NCI-H345 (cell line): ENCODE measurements around the gene TIE1.
"Not testable (repeated sequence)": the region's sequence is repeated elsewhere in the genome, so short reads cannot be mapped to it uniquely, and the experiment has no call there.

Experiments used
- DNase-seq: peaks from one replicate; lab custom pipeline; 2025; lab: John Stamatoyannopoulos, UW

The TIE1 gene

DNA sequence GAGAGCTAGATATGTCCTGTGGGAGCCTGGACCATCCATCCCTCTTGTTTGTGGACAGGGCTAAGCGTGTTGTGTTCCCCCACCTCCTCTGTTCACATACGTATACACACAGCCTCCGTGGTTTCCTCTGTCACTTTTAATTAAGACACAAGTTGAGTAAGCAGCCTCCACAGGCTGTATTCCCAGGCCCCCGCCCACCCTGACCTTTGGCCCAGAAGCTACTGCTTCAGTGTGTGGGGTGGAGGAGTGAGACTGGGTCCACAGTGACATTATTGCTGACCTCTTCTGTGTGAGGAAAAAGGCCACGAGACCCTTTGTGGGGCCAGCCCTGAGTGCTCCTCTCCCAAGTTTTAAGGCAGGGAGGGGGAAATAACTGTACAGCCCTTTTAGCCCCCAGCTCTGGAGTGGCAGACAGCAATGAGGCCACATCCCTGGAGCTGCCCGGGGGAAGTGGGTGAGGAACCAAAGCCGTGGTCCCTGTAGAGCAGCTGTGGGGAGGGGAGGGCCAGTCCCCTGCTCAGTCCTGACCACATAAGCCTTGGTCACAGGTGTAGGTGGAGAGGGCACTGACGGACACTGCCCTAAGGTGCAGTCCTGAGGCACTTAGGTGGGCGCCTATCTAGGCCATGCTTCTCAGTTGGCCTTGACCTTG, 62.6 kb downstream of the TIE1 start:
- no peak for DNase-seq

DNA sequence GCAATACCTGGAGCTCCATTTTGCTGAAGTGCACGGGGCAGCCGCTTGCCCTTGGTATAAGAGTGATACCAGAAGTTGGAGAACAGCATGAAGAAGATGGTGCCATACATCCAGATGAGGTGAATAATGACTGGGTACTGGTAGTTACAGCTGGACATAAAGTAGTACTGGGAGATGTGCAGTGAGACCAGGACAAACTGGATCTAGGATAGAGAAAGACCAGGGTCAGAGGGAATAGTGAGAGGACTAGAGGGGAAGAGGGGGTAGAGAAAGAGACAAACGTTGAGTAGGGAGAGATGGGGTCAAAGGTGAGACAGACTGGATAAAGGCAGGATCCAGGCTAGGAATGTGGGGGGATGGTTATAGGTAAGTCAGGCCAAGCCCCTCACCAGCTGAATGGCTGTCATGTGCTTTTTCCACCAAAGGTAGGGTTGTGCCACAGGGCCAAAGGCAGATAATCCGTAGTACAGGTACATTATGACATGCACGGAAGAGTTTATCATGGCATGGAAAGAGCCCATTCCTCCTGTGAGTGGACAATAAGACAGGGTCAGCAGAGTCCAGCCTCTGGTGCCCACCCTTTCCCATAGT, 63.2 kb downstream of the TIE1 start:
- DNase-seq: no peak

- no peak for DNase-seq
Measured at GRCh38 chr1:43365678-43366077, 64.9 kb downstream of the TIE1 start.

- no peak for DNase-seq
Measured at GRCh38 chr1:43366179-43366578, 65.4 kb downstream of the TIE1 start.

DNA sequence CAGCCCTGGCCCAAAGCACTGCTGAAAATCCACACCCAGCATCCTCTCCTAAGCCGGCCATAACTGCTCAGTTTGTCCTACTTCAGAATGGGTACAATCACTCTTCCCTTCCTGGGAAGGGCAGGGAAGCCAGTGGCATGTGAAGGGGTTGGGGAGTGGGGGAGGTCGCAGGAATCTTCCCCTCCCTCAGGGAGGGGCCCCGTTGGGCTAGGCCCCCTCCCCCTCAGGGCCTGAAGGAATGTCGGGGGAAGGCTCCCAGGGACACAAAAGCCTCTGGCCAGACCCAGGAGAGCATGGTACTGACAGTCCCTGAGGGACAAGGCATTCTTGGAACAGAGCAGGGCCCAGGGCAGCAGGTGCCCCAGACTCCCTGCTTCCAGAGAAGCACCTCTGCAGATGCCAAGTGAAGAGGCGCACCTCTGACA, 65.8 kb downstream of the TIE1 start:
- DNase-seq: no peak

GRCh38 chr1:43367026-43367903, 66.5 kb downstream of the TIE1 start:
- no peak for DNase-seq

DNA sequence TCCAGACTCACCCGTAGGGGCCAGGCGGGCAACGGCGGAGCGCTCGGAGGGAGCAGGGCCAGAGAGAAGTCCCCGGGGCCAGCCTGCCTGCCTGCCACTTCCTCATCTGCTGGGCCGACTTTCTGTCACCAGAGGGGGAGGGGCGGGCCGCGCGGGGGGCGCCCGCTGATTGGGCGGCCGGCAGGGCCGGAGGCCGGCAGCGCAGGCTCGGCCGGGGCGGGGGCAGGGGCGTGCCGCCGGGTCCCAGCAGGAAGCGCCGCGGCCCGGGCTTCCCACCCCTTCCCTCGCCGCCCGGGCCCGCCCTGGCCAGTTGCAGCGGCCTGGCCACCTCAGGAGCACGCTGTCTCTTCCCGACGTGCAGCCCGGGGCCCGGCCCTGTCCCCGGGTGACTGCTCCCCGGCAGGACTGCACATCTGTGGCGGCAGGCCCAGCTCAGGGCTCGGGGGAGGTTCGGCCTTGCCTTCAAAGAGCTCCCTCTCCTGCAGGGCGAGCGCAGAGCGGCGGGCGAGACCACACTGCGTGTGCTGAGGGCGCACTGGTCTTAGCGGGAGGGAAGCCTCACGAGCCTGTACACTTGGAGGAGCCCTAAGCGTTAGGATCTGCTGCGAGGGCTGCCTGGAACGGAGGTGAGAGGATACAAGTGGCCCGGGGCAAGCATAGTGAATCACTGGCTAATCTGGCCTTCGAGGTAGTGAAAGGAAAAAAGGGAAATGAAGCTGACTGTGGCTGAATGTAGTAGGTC, 67.3 kb downstream of the TIE1 start, which contains the start of gene ELOVL1:
Gene ELOVL1 (minus strand): TSS at position 108 of the 742 bp plus-strand sequence. CDS start 2,402 bp downstream, outside the sequence.
- DNase-seq: peak; percentile 89

GRCh38 chr1:43368646-43369020, 67.9 kb downstream of the TIE1 start:
- no peak for DNase-seq

DNA sequence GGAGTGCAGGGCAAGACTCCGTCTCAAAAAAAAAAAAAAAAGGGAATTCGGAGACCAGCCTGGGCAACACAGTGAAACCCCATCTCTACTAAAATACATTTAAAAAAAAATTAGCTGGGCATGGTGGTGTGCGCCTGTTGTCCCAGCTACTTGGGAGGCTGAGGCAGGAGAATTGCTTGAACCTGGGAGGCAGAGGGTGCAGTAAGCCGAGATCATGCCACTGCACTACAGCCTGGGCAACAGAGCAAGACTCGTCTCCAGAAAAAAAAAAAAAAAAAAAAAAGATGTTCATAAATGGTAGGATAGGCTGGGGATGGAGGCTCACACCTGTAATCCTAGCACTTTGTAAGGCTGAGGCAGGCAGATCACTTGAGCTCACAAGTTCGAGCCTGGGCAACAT, 69.0 kb downstream of the TIE1 start:
- DNase-seq: not testable (repeated sequence)

DNA sequence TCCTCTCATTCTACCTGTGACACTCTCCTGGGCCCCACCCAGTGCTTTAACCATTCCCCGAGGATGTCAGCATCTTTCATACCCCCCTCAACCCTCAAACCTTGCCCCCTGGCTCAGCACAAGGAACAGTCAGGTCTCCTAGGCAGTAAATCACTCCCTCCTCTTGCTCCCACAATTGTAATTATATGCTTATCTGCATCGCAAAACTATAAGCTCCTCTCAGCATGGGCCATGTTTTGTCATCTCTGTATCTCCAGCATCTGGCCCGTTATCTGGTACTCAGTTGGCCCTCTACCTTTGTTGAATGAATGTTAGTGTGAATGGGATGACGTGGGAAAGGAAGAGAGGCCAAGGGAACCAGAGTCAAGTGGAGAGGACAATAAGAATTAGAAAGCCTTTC, 69.8 kb downstream of the TIE1 start:
- no peak for DNase-seq

GRCh38 chr1:43372172-43372571, 71.4 kb downstream of the TIE1 start:
- no peak for DNase-seq
